ENCODE data around the gene SNX32.
A peak's percentile ranks its signal among the peaks of the same experiment; 100 is the strongest.

Gene SNX32

GRCh38 chr11:65857853-65858680, 24.3 kb downstream of the SNX32 start, which contains the start of gene CFL1:
Gene CFL1, minus strand, starts transcription at chr11:65858180. Its CDS starts 81 bp downstream, at chr11:65858099.
- DNase-seq, result peak; percentile 97

DNA sequence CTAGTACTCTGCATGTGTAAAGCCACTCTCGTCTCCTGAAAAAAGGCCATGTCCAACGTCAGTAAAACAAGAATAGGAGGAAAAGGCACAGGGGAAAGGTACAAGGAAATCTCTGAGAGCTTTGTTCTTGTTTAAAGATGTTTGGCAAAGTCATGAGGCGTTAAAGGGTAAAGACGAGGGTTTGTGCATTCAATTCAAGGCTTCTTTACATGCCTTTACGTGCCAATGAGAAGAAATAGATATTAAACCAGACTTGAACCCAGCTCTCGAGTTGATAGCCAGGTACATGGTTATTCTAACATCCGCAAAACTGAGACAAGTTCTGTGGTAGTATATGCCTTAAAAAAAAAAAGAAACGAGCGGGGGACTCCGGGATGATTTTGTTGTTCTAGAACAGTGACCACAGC, 24.9 kb downstream of the SNX32 start:
- no peak for DNase-seq

DNA sequence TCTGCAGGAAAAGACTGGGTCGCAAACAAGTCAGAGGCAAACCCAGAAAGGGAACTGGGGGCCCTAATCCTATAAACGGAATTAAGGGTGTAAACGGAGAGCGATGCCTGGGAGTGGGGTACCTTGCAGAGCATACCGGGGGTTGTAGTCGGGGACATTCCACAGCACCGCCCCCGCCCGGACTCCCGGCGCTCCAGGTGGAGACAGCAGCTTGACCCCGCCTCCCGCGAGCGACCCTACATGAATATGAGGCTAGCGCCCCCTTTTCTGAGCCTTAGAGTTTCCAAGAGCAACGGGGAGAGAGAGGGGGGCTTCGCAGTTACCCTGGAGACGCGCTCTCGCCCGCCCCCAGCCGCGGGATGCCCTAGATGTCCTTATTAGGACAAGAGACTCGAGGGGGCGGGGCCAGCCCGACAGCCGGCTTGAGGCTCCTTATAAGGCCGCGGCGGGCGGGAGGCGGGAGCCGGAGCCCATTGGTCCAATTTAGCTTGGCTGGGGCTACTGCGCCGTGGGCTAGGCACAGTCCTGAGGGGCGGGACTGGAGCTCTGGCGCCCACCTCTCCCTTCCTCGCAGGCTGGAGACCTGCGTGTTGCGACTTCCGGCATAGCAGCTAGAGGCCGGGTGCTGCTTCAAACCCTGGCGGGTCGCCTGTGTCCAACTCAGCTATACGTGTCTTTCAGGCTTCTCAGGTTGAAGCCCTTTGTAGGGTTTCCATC, 25.5 kb downstream of the SNX32 start:
- DNase-seq, result peak; percentile 98

- DNase-seq, result no peak
These were observed 26.1 kb downstream of the SNX32 start for GRCh38 chr11:65859812-65860277.

DNA sequence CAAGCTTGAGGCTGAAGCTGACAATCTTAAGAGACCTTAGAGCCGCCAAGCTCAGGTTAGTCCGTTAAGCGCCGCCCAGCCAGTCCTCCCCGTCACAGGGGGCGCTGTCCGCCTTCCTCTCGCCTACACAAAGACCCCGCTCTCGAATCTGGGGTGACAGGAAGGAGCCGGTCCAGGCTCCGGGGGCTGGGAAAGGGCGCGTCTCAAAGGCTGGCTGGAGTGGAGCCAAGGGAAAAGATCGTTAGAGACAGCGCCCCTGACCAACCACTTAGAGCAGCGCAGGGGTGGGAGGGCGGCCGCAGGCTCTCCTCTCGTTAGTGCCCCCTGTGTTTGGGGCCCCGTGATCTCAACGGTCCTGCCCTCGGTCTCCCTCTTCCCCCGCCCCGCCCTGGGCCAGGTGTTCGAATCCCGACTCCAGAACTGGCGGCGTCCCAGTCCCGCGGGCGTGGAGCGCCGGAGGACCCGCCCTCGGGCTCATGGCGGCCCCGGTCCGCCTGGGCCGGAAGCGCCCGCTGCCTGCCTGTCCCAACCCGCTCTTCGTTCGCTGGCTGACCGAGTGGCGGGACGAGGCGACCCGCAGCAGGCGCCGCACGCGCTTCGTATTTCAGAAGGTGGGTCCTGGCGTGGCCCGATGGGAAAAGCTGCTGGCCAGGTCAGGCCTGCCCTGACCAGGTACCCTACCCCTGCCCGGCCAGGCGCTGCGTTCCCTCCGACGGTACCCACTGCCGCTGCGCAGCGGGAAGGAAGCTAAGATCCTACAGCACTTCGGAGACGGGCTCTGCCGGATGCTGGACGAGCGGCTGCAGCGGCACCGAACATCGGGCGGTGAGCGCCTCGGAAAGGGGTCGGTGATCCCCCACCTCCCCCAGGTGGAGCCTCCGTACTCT, 26.8 kb downstream of the SNX32 start, which contains the start of gene MUS81:
TSS of gene MUS81 (plus strand) at position 156 of the 887 bp plus-strand sequence. CDS start at position 477, 321 bp downstream.
- DNase-seq, result peak; percentile 97

- no peak for DNase-seq
These were observed 27.4 kb downstream of the SNX32 start for GRCh38 chr11:65861165-65861505.

DNA sequence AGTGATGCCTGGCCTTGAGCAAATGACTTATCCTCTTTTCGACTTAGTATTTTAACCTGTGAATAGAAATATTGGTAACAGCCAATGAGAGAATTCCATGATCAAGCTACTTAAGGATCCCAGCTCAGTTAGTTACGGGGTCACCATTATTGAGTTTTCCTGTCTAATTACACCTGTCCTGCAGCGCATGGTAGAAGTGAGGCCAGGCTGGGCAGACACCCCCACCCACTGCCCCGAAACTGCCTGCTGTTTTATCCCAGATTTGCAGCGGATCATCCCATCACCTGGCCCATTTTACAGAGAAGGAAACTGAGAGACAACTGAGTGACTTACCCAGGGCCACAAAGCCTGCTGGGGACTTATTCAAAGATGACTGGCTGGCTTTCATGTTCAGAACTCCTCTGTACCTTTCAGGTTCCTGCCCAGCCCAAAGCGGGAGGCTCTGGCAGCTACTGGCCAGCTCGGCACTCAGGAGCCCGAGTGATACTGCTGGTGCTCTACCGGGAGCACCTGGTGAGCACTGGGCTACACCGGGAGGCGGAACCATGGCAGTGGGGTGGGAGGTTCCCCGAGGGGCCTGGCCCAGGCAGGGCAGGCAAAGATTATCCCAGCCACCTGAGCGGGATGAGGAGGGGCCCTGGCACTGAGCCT, 27.9 kb downstream of the SNX32 start:
- DNase-seq, result no peak

GRCh38 chr11:65862191-65862735, 28.5 kb downstream of the SNX32 start:
- no peak for DNase-seq

DNA sequence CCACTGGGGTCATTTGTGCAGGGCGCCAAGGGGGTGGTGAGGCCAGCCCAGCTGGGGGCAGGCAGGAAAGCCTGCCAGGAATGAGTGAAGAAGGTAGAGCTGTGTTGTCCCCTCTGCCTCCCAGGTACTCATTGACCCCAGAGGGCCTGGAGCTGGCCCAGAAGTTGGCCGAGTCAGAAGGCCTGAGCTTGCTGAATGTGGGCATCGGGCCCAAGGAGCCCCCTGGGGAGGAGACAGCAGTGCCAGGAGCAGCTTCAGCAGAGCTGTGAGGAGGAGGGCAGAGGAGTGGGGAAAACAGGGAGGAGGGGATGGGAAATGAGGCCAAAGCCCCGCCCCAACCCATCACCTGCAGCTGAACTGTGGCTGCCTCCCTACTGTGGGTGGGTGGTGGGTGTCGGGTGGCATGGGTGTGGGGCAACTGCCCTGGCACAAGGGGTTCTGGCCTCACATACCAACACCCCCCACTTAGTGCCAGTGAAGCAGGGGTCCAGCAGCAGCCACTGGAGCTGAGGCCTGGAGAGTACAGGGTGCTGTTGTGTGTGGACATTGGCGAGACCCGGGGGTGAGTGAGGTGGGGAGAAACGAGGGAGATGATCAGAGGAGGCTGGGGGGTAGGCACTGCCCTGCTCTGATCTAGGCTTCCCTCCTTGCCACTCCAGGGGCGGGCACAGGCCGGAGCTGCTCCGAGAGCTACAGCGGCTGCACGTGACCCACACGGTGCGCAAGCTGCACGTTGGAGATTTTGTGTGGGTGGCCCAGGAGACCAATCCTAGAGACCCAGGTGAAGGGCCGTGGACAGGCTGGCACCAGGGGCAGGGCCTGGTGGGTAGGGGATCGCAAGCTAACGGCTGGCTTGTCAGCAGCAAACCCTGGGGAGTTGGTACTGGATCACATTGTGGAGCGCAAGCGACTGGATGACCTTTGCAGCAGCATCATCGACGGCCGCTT, 29.5 kb downstream of the SNX32 start:
- no peak for DNase-seq

GRCh38 chr11:65863889-65864705, 30.3 kb downstream of the SNX32 start:
- no peak for DNase-seq

- no peak for DNase-seq
These were observed 31.1 kb downstream of the SNX32 start for GRCh38 chr11:65864706-65865471.

DNA sequence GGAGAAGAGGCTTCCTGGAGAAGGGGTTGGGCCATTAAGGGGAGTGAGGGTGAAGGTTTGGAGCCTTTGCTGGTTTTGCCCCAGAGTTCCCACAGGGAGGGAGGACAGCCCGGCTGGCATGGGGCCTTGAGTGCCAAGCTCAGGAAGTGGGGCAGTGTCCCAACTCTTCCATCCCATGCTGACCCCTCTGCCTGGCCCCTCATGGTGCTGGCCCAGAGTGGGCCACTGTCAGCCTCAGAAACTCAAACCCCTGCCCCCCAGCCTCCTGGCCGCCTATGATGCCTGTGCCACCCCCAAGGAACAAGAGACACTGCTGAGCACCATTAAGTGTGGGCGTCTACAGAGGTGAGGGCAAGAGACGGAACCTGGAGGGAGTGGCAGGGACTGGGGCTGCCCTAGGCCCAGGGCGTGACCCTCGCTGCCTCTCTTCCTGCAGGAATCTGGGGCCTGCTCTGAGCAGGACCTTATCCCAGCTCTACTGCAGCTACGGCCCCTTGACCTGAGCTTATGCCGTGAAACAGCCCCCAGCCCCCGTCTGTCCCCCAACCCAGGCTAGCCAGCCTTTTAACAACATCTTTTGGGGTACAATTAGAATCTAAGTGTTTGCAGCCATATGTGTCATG, 31.9 kb downstream of the SNX32 start:
- no peak for DNase-seq

GRCh38 chr11:65866509-65867283, 32.9 kb downstream of the SNX32 start:
- no peak for DNase-seq

GRCh38 chr11:65867284-65868071, 33.7 kb downstream of the SNX32 start:
- DNase-seq, result peak; percentile 37

GRCh38 chr11:65868076-65868667, 34.4 kb downstream of the SNX32 start:
- DNase-seq, result peak; percentile 44

- no peak for DNase-seq
These were observed 35.1 kb downstream of the SNX32 start for GRCh38 chr11:65868907-65869306.

Data from stimulated activated CD4-positive, alpha-beta T cell treated with anti-CD3 and anti-CD28 coated beads, Interleukin-4, amount 100 ng/mL, for 1 hour (primary cell).